Stimulated activated CD8-positive, alpha-beta memory T cell treated with anti-CD3 and anti-CD28 coated beads, Interleukin-2, amount 100 ng/mL, for 1 hour (primary cell): Measurements from ENCODE around the gene CTRL.
A peak's percentile ranks its signal among the peaks of the same experiment; 100 is the strongest.

ENCODE experiments used
- DNase-seq, 2 donors: peaks; one replicate each; pipeline ENCODE4 v3.0.0-alpha.2; 2020; ENCODE audit warnings: low read depth in 2 of 2

Gene CTRL

GRCh38 chr16:67892375-67892774 is 39.3 kb downstream of the CTRL start:
- no peak for DNase-seq

- DNase-seq = no peak
These were observed 43.3 kb downstream of the CTRL start for GRCh38 chr16:67888331-67888730.

GRCh38 chr16:67886387-67886786 is 45.3 kb downstream of the CTRL start:
- DNase-seq = no peak

- no peak for DNase-seq
These were observed 45.7 kb downstream of the CTRL start for GRCh38 chr16:67885976-67886375.

- DNase-seq = no peak
These were observed 46.1 kb downstream of the CTRL start for GRCh38 chr16:67885545-67885944.

GRCh38 chr16:67884684-67885083 is 47.0 kb downstream of the CTRL start, which contains the start of gene NRN1L:
Gene NRN1L (plus strand): TSS chr16:67884885. CDS start chr16:67884904, 19 bp downstream.
- no peak for DNase-seq

- DNase-seq = peak; percentile 48 to 63
These were observed 47.8 kb downstream of the CTRL start for GRCh38 chr16:67883872-67884261.

- DNase-seq = no peak
These were observed 48.4 kb downstream of the CTRL start for GRCh38 chr16:67883146-67883871.

GRCh38 chr16:67882374-67883145 is 49.1 kb downstream of the CTRL start:
- DNase-seq = no peak

GRCh38 chr16:67881621-67882161 is 50.0 kb downstream of the CTRL start:
- DNase-seq = no peak

GRCh38 chr16:67880584-67880983 is 51.1 kb downstream of the CTRL start:
- no peak for DNase-seq

- DNase-seq = no peak
These were observed 51.7 kb downstream of the CTRL start for GRCh38 chr16:67879936-67880335.
